PFSK-1 (cell line): Measurements from ENCODE around the gene TAS2R1.

Experiments used
- FOXP2 ChIP-seq: optimal IDR thresholded peaks from 2 replicates; pipeline ENCODE3; 2011; ENCODE audit warnings: borderline replicate concordance, control low read depth, inconsistent platforms; ENCODE audit not compliant: insufficient read depth; ENCODE audit errors: extremely low read length, extremely low read depth
- POLR2AphosphoS5 ChIP-seq: IDR thresholded peaks from 2 replicates; pipeline ENCODE4 v1.6.1; 2012; ENCODE audit warnings: low read depth, mild to moderate bottlenecking, control low read depth, low read length, moderate library complexity
- REST ChIP-seq, 2 experiments: IDR thresholded peaks; 2 replicates each; pipeline versions ENCODE4 v1.6.1 to v1.8.0; 2011 to 2012; ENCODE audit warnings: low read depth in 2 of 2, low read length in 2 of 2, control low read depth in 1 of 2, inconsistent platforms in 1 of 2, mild to moderate bottlenecking in 1 of 2, moderate library complexity in 1 of 2; ENCODE audit not compliant: insufficient read depth in 1 of 2
- SIN3A ChIP-seq: IDR thresholded peaks from 2 replicates; pipeline ENCODE4 v1.6.1; 2012; ENCODE audit warnings: mild to moderate bottlenecking, low read length, moderate library complexity, borderline replicate concordance; ENCODE audit not compliant: insufficient read depth

DNA sequence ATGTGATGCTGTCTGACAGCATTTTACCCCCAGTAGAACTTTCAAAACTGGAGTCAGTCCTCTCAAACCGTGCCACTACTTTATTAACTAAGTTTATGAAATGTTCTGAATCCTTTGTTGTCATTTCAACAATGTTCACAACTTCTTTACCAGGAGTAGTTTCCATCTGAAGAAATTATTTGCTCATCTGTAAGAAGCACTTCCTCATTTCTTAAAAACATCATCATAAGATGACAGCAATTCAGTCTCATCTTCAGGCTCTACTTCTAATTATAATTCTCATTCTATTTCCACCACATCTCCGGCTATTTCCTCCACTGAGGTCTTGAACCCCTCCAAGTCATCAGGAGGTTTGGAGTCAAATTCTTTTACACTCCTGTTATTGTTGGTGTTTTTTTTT is 2.3 kb upstream of the TAS2R1 start:
- no peak for TF ChIP-seq REST (IDR thresholded peaks at IDR 0.05; ENCODE audit: insufficient read depth in 1 of 2, low read depth in 2 of 2, low read length in 2 of 2)
- TF ChIP-seq POLR2AphosphoS5, result no peak
- TF ChIP-seq FOXP2, result no peak
- no peak for TF ChIP-seq SIN3A
